Measurements from ENCODE around the gene SMARCAL1.

The SMARCAL1 gene

DNA sequence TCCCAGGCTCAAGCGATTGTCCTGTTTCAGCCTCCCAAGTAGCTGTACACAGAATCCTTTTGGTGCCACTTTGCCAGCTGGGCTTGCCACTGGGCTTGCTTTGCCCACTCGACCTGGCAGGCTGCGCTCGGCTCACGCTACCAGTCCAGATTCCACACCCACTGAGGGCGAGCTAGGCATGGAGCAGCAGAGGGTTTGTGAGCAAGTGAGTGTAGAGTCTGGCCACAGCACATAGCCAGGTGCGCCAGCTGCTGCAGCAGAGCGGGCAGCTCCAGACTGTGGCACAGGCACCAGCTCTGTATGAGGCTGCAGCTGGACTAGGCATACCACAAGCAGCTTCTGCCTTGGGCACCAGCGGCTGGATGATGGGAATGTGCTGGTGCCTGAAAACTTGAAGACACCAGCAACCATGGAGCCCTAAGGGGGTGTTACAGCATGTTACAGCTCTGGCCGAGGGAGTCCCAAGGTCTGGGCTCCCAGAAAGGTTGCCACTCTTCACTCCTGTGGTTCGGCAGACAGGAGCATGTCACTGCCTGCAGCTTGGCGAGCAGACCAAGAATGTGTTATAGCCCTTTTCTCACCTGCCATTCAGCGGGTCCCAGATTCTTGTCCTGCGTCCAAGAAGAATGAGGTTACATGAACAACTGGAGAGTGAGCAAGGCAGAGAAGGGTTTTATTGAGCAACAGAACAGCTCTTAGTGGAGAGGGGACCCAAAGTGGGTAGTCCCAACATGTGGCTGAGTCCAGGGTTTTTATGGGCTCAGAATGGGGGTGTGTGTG, 12.9 kb downstream of the SMARCAL1 start:
- H3K4me3 ChIP-seq (ENCODE audit: severe bottlenecking): no peak overlapping the region
- H3K27ac ChIP-seq (ENCODE audit: poor library complexity, severe bottlenecking): no peak overlapping the region
- no peaks in the 10 kb centered on the region for H3K9me3 ChIP-seq (ENCODE audit: severe bottlenecking)
- peaks cover 63% of the 10 kb centered on the region for H3K36me3 ChIP-seq (ENCODE audit: low read depth)
- H3K27me3 ChIP-seq (ENCODE audit: insufficient read depth, poor library complexity, severe bottlenecking): no peaks in the 10 kb centered on the region
- no peak for ATAC-seq (ENCODE audit: low read depth)
- no peaks in the 10 kb centered on the region for H3K4me1 ChIP-seq (ENCODE audit: insufficient read depth, poor library complexity, severe bottlenecking)
- no peak for TF ChIP-seq CTCF (IDR thresholded peaks at IDR 0.05; ENCODE audit: poor library complexity, severe bottlenecking)
- no peak for DNase-seq (ENCODE audit: low spot score)

GRCh38 chr2:216426166-216426777, 14.0 kb downstream of the SMARCAL1 start:
- Histone ChIP-seq H3K4me3 (ENCODE audit: severe bottlenecking) (no peak overlapping the region), H3K27ac (ENCODE audit: poor library complexity, severe bottlenecking) (no peak overlapping the region), H3K27me3 (ENCODE audit: insufficient read depth, poor library complexity, severe bottlenecking) (no peaks in the 10 kb centered on the region), H3K36me3 (ENCODE audit: low read depth) (peaks cover 55% of the 10 kb centered on the region), H3K9me3 (ENCODE audit: severe bottlenecking) (no peaks in the 10 kb centered on the region), H3K4me1 (ENCODE audit: insufficient read depth, poor library complexity, severe bottlenecking) (no peaks in the 10 kb centered on the region)
- TF ChIP-seq CTCF (IDR thresholded peaks at IDR 0.05; ENCODE audit: poor library complexity, severe bottlenecking): no peak
- no peak for DNase-seq (ENCODE audit: low spot score)
- no peak for ATAC-seq (ENCODE audit: low read depth)

DNA sequence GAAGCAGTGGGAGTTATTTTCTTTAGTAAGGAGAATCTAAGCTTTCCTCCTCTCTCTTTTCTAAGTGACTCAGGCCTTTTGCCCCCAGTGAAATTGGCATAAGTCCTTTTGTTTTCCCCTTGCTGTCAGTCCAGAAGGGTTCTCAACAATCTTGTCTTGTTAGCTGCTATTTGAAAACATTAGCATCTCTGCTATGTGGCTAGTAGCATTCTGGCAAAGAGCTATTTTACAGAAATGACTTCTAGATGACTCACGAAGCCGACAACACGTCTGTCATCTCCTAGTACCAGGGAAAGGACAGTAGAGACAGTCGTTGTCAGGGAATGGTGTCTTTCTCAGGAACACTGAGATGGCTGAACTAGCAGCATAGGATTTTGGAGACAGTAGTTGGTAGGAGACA, 14.7 kb downstream of the SMARCAL1 start:
- no peaks in the 10 kb centered on the region for H3K27me3 ChIP-seq (ENCODE audit: insufficient read depth, poor library complexity, severe bottlenecking)
- TF ChIP-seq CTCF (IDR thresholded peaks at IDR 0.05; ENCODE audit: poor library complexity, severe bottlenecking): no peak
- H3K4me3 ChIP-seq (ENCODE audit: severe bottlenecking): no peak overlapping the region
- DNase-seq (ENCODE audit: low spot score) (no peak), ATAC-seq (ENCODE audit: low read depth) (peak; percentile 69)
- H3K27ac ChIP-seq (ENCODE audit: poor library complexity, severe bottlenecking): no peak overlapping the region
- peaks cover 52% of the 10 kb centered on the region for H3K36me3 ChIP-seq (ENCODE audit: low read depth)
- no peaks in the 10 kb centered on the region for H3K4me1 ChIP-seq (ENCODE audit: insufficient read depth, poor library complexity, severe bottlenecking)
- no peaks in the 10 kb centered on the region for H3K9me3 ChIP-seq (ENCODE audit: severe bottlenecking)

GRCh38 chr2:216428618-216429350, 16.5 kb downstream of the SMARCAL1 start:
- no peak for DNase-seq (ENCODE audit: low spot score)
- no peaks in the 10 kb centered on the region for H3K9me3 ChIP-seq (ENCODE audit: severe bottlenecking)
- no peak overlapping the region for H3K4me3 ChIP-seq (ENCODE audit: severe bottlenecking)
- no peak overlapping the region for H3K27ac ChIP-seq (ENCODE audit: poor library complexity, severe bottlenecking)
- no peak for TF ChIP-seq CTCF (IDR thresholded peaks at IDR 0.05; ENCODE audit: poor library complexity, severe bottlenecking)
- no peaks in the 10 kb centered on the region for H3K27me3 ChIP-seq (ENCODE audit: insufficient read depth, poor library complexity, severe bottlenecking)
- H3K4me1 ChIP-seq (ENCODE audit: insufficient read depth, poor library complexity, severe bottlenecking): no peaks in the 10 kb centered on the region
- ATAC-seq (ENCODE audit: low read depth): no peak
- H3K36me3 ChIP-seq (ENCODE audit: low read depth): peaks cover 55% of the 10 kb centered on the region
